ENCODE results near the gene DUT.

Gene DUT

DNA sequence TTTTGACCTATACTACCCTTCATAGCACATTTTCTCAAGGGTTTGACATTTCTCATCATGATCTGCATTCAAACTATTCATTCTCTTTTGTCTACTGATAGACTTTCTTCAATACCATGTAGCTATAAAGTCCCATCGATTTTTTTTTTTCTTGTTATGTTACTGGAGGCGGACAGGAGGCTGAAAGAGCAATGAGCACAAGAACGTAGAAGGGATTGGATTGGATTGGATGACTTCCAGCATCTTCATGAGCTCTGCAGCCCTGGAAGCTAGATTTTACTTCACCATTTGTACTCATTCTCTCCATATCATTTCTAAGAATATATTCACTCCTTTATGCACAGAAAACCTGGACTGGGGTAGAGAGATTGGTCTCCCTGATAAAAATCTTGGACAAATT lies 43.2 kb downstream of the DUT start:
- peak; percentile 28 for ATAC-seq
- no peak for TF ChIP-seq ISL1 (CRISPR knock-in tag; IDR thresholded peaks at IDR 0.05)
- TF ChIP-seq TOX (CRISPR knock-in tag; IDR thresholded peaks at IDR 0.05; ENCODE audit: borderline replicate concordance), result no peak
- no peak for TF ChIP-seq SNAI2 (CRISPR knock-in tag; IDR thresholded peaks at IDR 0.05)
- TF ChIP-seq, protein P1, sequence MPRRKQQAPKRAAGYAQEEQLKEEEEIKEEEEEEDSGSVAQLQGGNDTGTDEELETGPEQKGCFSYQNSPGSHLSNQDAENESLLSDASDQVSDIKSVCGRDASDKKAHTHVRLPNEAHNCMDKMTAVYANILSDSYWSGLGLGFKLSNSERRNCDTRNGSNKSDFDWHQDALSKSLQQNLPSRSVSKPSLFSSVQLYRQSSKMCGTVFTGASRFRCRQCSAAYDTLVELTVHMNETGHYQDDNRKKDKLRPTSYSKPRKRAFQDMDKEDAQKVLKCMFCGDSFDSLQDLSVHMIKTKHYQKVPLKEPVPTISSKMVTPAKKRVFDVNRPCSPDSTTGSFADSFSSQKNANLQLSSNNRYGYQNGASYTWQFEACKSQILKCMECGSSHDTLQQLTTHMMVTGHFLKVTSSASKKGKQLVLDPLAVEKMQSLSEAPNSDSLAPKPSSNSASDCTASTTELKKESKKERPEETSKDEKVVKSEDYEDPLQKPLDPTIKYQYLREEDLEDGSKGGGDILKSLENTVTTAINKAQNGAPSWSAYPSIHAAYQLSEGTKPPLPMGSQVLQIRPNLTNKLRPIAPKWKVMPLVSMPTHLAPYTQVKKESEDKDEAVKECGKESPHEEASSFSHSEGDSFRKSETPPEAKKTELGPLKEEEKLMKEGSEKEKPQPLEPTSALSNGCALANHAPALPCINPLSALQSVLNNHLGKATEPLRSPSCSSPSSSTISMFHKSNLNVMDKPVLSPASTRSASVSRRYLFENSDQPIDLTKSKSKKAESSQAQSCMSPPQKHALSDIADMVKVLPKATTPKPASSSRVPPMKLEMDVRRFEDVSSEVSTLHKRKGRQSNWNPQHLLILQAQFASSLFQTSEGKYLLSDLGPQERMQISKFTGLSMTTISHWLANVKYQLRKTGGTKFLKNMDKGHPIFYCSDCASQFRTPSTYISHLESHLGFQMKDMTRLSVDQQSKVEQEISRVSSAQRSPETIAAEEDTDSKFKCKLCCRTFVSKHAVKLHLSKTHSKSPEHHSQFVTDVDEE (CRISPR knock-in tag; IDR thresholded peaks at IDR 0.05), result no peak
- TF ChIP-seq ZFP30 (CRISPR knock-in tag; IDR thresholded peaks at IDR 0.05), result no peak
- no peak for TF ChIP-seq CREB5 (CRISPR knock-in tag; IDR thresholded peaks at IDR 0.05; ENCODE audit: low read depth)
- TF ChIP-seq ZFP3 (CRISPR knock-in tag; IDR thresholded peaks at IDR 0.05), result no peak
- no peak for TF ChIP-seq POU6F1 (CRISPR knock-in tag; IDR thresholded peaks at IDR 0.05; ENCODE audit: borderline replicate concordance, low read depth)
- no peak for TF ChIP-seq ZNF8 (CRISPR knock-in tag; IDR thresholded peaks at IDR 0.05)
- TF ChIP-seq ZNF565 (CRISPR knock-in tag; conservative IDR thresholded peaks at IDR 0.05; ENCODE audit: low read depth), result no peak
- no peak for TF ChIP-seq ARNTL (CRISPR knock-in tag; IDR thresholded peaks at IDR 0.05; ENCODE audit: borderline replicate concordance, low read depth)
- no peak for TF ChIP-seq PPARA (CRISPR knock-in tag; IDR thresholded peaks at IDR 0.05; ENCODE audit: borderline replicate concordance)
- TF ChIP-seq BACH2 (CRISPR knock-in tag; IDR thresholded peaks at IDR 0.05; ENCODE audit: borderline replicate concordance), result no peak
- no peak for TF ChIP-seq GLIS3 (CRISPR knock-in tag; IDR thresholded peaks at IDR 0.05)
- no peak for TF ChIP-seq PATZ1 (CRISPR knock-in tag; IDR thresholded peaks at IDR 0.05; ENCODE audit: borderline replicate concordance)
- no peak for TF ChIP-seq ZC3H10 (CRISPR knock-in tag; IDR thresholded peaks at IDR 0.05)
- no peak for TF ChIP-seq CSDC2 (CRISPR knock-in tag; IDR thresholded peaks at IDR 0.05)
- no peak for TF ChIP-seq OSR1 (CRISPR knock-in tag; IDR thresholded peaks at IDR 0.05)

GRCh38 chr15:48375767-48376166 lies 44.5 kb downstream of the DUT start:
- no peak for ATAC-seq
- TF ChIP-seq ISL1 (CRISPR knock-in tag; IDR thresholded peaks at IDR 0.05) (no peak), TOX (CRISPR knock-in tag; IDR thresholded peaks at IDR 0.05; ENCODE audit: borderline replicate concordance) (no peak), ZNF565 (CRISPR knock-in tag; conservative IDR thresholded peaks at IDR 0.05; ENCODE audit: low read depth) (no peak), CREB5 (CRISPR knock-in tag; IDR thresholded peaks at IDR 0.05; ENCODE audit: low read depth) (no peak), OSR1 (CRISPR knock-in tag; IDR thresholded peaks at IDR 0.05) (no peak), ZC3H10 (CRISPR knock-in tag; IDR thresholded peaks at IDR 0.05) (no peak), ZNF70 (CRISPR knock-in tag; IDR thresholded peaks at IDR 0.05) (no peak), ZNF8 (CRISPR knock-in tag; IDR thresholded peaks at IDR 0.05) (no peak), ZFP3 (CRISPR knock-in tag; IDR thresholded peaks at IDR 0.05) (no peak), RARB (CRISPR knock-in tag; IDR thresholded peaks at IDR 0.05) (no peak), ARNTL (CRISPR knock-in tag; IDR thresholded peaks at IDR 0.05; ENCODE audit: borderline replicate concordance, low read depth) (no peak), TCF4 (CRISPR knock-in tag; IDR thresholded peaks at IDR 0.05; ENCODE audit: borderline replicate concordance) (no peak), BACH2 (CRISPR knock-in tag; IDR thresholded peaks at IDR 0.05; ENCODE audit: borderline replicate concordance) (no peak), SNAI2 (CRISPR knock-in tag; IDR thresholded peaks at IDR 0.05) (no peak), POU6F1 (CRISPR knock-in tag; IDR thresholded peaks at IDR 0.05; ENCODE audit: borderline replicate concordance, low read depth) (no peak), CSDC2 (CRISPR knock-in tag; IDR thresholded peaks at IDR 0.05) (no peak), PATZ1 (CRISPR knock-in tag; IDR thresholded peaks at IDR 0.05; ENCODE audit: borderline replicate concordance) (no peak), ZFP30 (CRISPR knock-in tag; IDR thresholded peaks at IDR 0.05) (no peak)
- TF ChIP-seq, protein P2, sequence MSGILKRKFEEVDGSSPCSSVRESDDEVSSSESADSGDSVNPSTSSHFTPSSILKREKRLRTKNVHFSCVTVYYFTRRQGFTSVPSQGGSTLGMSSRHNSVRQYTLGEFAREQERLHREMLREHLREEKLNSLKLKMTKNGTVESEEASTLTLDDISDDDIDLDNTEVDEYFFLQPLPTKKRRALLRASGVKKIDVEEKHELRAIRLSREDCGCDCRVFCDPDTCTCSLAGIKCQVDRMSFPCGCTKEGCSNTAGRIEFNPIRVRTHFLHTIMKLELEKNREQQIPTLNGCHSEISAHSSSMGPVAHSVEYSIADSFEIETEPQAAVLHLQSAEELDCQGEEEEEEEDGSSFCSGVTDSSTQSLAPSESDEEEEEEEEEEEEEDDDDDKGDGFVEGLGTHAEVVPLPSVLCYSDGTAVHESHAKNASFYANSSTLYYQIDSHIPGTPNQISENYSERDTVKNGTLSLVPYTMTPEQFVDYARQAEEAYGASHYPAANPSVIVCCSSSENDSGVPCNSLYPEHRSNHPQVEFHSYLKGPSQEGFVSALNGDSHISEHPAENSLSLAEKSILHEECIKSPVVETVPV (CRISPR knock-in tag; IDR thresholded peaks at IDR 0.05), result no peak
